Esophagus squamous epithelium (tissue), 5 donors: ENCODE measurements around the gene PRMT7. TPM values are rescaled to one million over a fixed set of nuclear protein-coding genes. Genes with fewer than 3 reads are reported as not detected.

Source experiments
- DNase-seq: peaks from one replicate; lab custom pipeline; 2025; lab: John Stamatoyannopoulos, UW
- H3K27ac ChIP-seq, 4 donors: fragments of 200-600 bp; sonication (generic); one replicate each; pipeline ENCODE4 v1.5.1; 2016 to 2019; ENCODE audit warnings: mild to moderate bottlenecking in 1 of 4
- H3K27me3 ChIP-seq, 4 donors: fragments of 200-600 bp; sonication (generic); 1 replicate in 3 of 4; 2 replicates in 1 of 4; pipeline versions ENCODE4 v1.5.1 to v1.6.0; 2017 to 2021; ENCODE audit warnings: antibody characterized with exemption in 1 of 4
- H3K36me3 ChIP-seq, 3 donors: fragments of 200-600 bp; sonication (generic); one replicate each; pipeline ENCODE4 v1.5.1; 2016 to 2019
- H3K4me1 ChIP-seq, 3 donors: fragments of 200-600 bp; sonication (generic); one replicate each; pipeline ENCODE4 v1.5.1; 2017 to 2019
- H3K4me3 ChIP-seq, 4 donors: fragments of 200-600 bp; sonication (generic); 1 replicate in 3 of 4; 2 replicates in 1 of 4; pipeline ENCODE4 v1.5.1; 2016 to 2019; ENCODE audit warnings: mild to moderate bottlenecking in 2 of 4, moderate library complexity in 1 of 4
- H3K9me3 ChIP-seq, 3 donors: fragments of 200-600 bp; sonication (generic); one replicate each; pipeline ENCODE4 v1.5.1; 2016 to 2019
- CTCF ChIP-seq, 6 experiments: fragments of 450-650 bp in 4 of 6; fragments of 200-600 bp in 2 of 6; sonication (generic) in 2 of 6; IDR thresholded peaks; one replicate each; pipeline ENCODE4 v1.5.1; 2016 to 2019; ENCODE audit warnings: antibody characterized with exemption in 6 of 6, mild to moderate bottlenecking in 4 of 6, moderate library complexity in 4 of 6
- POLR2A ChIP-seq, 4 donors: fragments of 450-650 bp; IDR thresholded peaks; one replicate each; pipeline ENCODE4 v1.6.1; 2017; ENCODE audit warnings: antibody characterized with exemption in 4 of 4, mild to moderate bottlenecking in 4 of 4, moderate library complexity in 3 of 4
- WGBS, 2 donors: methylation state at CpG; one replicate each; pipeline ENCODE4 v1.1.5; 2018; 5-methylcytosine and 5-hydroxymethylcytosine counted together
- intact Hi-C: fragments of 100-400 bp; cut with DNase I; formaldehyde crosslinking; loops from one replicate; pipeline ENCODE4 v1.15.0; 2022
- total RNA-seq, 4 donors: library from RNA; depleted of rRNA; stranded (reverse); fragments of >200 nt; gene quantifications; one replicate each; pipeline ENCODE4 v1.1.0, GENCODE V29; 2016
- donor health status: DM: yes; HTN: yes; CAD: no.

Gene PRMT7
- total RNA-seq, 4 donors from 2014 or later: 15.2 to 35.7 (median 21.2) TPM

- 3 to 4% methylated on average over 22 of the region's 23 CpGs for WGBS, 2 donors
- H3K9me3 ChIP-seq: no peaks in the 10 kb centered on the region
- H3K4me3 ChIP-seq: peak overlapping the region; percentile 71 to 95 (median 81)
- TF ChIP-seq POLR2A (IDR thresholded peaks at IDR 0.05) (peak in 3 of 4 donors; percentile 34 to 53 (median 40)), CTCF (IDR thresholded peaks at IDR 0.05) (no peak)
- no peaks in the 10 kb centered on the region for H3K27me3 ChIP-seq
- DNase-seq: no peak
- H3K36me3 ChIP-seq: peaks cover 0 to 6% (median 2%) of the 10 kb centered on the region in 3 donors
- H3K27ac ChIP-seq: peak overlapping the region; percentile 92 to 99 (median 94)
- intact Hi-C loops: no loop called here
- peaks cover 15 to 55% (median 15%) of the 10 kb centered on the region in 3 donors for H3K4me1 ChIP-seq
Observed at GRCh38 chr16:68265078-68265920, 45.5 kb upstream of the PRMT7 start.

DNA sequence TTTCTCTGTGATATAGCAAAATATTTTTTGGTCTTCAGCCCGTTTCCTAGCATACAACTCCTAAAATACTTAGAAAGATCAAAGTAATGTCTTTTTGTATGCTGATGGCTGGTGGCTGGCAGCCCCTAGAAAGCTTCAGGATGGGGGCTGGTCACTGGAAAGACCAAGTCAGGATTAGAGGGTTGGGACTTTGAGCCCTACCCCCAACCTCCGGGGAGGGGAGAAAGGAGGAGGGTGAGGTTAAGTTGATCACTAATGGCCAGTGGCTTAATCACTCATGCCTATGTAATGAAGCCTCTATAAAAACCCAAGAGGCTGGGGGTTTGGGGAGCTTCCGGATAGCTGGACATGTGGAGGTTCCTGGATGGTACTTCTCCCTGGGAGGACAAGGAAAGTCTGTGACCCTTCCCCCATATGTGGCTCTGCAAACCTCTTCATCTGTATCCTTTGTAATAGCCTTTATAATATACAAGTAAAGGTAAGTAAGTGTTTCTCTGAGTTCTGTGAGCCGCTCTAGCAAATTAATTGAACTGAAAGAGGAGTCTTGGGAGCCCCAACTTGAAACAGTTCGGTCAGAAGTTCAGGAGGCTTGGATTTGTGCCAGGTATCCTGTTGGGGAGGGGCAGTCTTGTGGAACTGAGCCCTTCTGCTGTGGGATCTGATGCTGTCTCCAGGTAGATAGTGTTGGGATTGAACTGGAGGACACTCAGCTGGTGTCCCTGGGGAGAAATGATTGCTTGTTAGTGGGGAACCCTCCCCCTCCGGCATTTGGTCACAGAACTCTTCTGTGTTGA lies 43.0 kb upstream of the PRMT7 start:
- intact Hi-C loops: no loop called here
- no peaks in the 10 kb centered on the region for H3K27me3 ChIP-seq
- DNase-seq: no peak
- no peaks in the 10 kb centered on the region for H3K36me3 ChIP-seq
- peaks cover 15 to 71% (median 23%) of the 10 kb centered on the region in 3 donors for H3K4me1 ChIP-seq
- WGBS, 2 donors: 77 to 85% methylated on average over 6 of the region's 6 CpGs
- H3K4me3 ChIP-seq: no peak overlapping the region
- no peak overlapping the region for H3K27ac ChIP-seq
- TF ChIP-seq CTCF (IDR thresholded peaks at IDR 0.05): no peak
- TF ChIP-seq POLR2A (IDR thresholded peaks at IDR 0.05): no peak
- no peaks in the 10 kb centered on the region for H3K9me3 ChIP-seq

DNA sequence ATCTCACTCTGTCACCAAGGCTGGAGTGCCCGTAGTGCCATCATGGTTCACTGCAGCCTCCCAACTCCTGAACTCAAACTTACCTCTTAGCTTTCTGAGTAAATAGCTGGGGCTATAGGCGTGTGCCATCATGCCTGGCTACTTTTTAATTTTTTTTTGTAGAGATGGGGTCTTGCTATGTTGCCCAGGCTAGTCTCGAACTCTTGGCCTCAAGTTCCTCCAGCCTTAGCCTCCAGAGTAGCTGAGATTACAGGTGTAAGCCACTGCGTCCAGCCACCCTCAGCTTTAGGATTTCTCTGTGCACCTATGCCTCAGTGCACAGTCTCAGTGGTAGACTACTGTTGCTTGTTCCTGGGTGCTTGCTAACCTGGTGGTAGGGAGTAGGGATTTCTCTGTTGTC lies 41.0 kb upstream of the PRMT7 start:
- peaks cover 0 to 10% (median 0%) of the 10 kb centered on the region in 3 donors for H3K36me3 ChIP-seq
- H3K4me3 ChIP-seq: no peak overlapping the region
- H3K9me3 ChIP-seq: no peaks in the 10 kb centered on the region
- intact Hi-C loops: no loop called here
- no peak for TF ChIP-seq CTCF (IDR thresholded peaks at IDR 0.05)
- no peak for TF ChIP-seq POLR2A (IDR thresholded peaks at IDR 0.05)
- WGBS, 2 donors: 93% methylated on average over 3 to 4 of the region's 4 CpGs
- DNase-seq: no peak
- H3K27me3 ChIP-seq: no peaks in the 10 kb centered on the region
- H3K27ac ChIP-seq: no peak overlapping the region
- peaks cover 15 to 76% (median 23%) of the 10 kb centered on the region in 3 donors for H3K4me1 ChIP-seq

GRCh38 chr16:68270353-68270752 lies 40.5 kb upstream of the PRMT7 start:
- H3K36me3 ChIP-seq: peaks cover 0 to 15% (median 0%) of the 10 kb centered on the region in 3 donors
- H3K4me1 ChIP-seq: peaks cover 9 to 76% (median 28%) of the 10 kb centered on the region in 3 donors
- 0 to 36% methylated on average over 1 of the region's 1 CpG for WGBS, 2 donors
- no peak for TF ChIP-seq CTCF (IDR thresholded peaks at IDR 0.05)
- no peak for TF ChIP-seq POLR2A (IDR thresholded peaks at IDR 0.05)
- no peak overlapping the region for H3K27ac ChIP-seq
- H3K27me3 ChIP-seq: no peaks in the 10 kb centered on the region
- intact Hi-C loops: no loop called here
- H3K9me3 ChIP-seq: no peaks in the 10 kb centered on the region
- DNase-seq: no peak
- no peak overlapping the region for H3K4me3 ChIP-seq
